ENCODE results near the gene DENND1A. TPM values are rescaled to one million over a fixed set of nuclear protein-coding genes. Genes with fewer than 3 reads are reported as not detected.

Gene DENND1A
- total and polyA plus RNA-seq, 2 of the 13 experiments (the other 11 are each of a cell fraction or from before 2014, with no cell fraction given) = 14.8 to 30.1 TPM

GRCh38 chr9:123475407-123475806 is 454.5 kb downstream of the DENND1A start:
- no TSS peak for BruUV-seq (replicated peaks)
- FAIRE-seq (no peak), ATAC-seq (no peak), DNase-seq (ENCODE audit: low spot score) (no peak)
- TF ChIP-seq, protein P1, sequence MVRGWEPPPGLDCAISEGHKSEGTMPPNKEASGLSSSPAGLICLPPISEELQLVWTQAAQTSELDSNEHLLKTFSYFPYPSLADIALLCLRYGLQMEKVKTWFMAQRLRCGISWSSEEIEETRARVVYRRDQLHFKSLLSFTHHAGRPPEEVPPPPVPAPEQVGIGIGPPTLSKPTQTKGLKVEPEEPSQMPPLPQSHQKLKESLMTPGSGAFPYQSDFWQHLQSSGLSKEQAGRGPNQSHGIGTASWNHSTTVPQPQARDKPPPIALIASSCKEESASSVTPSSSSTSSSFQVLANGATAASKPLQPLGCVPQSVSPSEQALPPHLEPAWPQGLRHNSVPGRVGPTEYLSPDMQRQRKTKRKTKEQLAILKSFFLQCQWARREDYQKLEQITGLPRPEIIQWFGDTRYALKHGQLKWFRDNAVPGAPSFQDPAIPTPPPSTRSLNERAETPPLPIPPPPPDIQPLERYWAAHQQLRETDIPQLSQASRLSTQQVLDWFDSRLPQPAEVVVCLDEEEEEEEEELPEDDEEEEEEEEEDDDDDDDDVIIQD (CRISPR knock-in tag; IDR thresholded peaks at IDR 0.05; ENCODE audit: low read depth) = no peak
- TF ChIP-seq STAT5B (CRISPR knock-in tag; IDR thresholded peaks at IDR 0.05) = no peak
- CTCF ChIA-PET (ENCODE audit: low intra/inter-chr PET ratio, low total read pairs) = no interaction called here
- H3K4me1 ChIP-seq (ENCODE audit: insufficient read depth, low read length) = peaks cover 41% of the 10 kb centered on the region
- intact Hi-C loops (cut with micrococcal nuclease; ENCODE audit: unreplicated experiment) = no loop called here
- 95% methylated on average over 11 of the region's 11 CpGs for WGBS (ENCODE audit: low lambda C conversion rate)
- H3K36me3 ChIP-seq (replicated peaks in 1 of 2; ENCODE audit: control insufficient read depth in 1 of 2, insufficient read depth in 2 of 2, low read length in 2 of 2) = no peaks in the 10 kb centered on the region; a peak in 3 of 5 replicates
- H3K79me2 ChIP-seq (ENCODE audit: insufficient read depth, low read length) = no peaks in the 10 kb centered on the region
- H3K4me3 ChIP-seq (replicated peaks in 1 of 3; ENCODE audit: insufficient read depth in 1 of 3, low read depth in 2 of 3, low read length in 3 of 3) = no peak overlapping the region
- H3K9me3 ChIP-seq (ENCODE audit: low read length) = no peaks in the 10 kb centered on the region
- no peak overlapping the region for H3K4me2 ChIP-seq (ENCODE audit: low read depth, low read length)
- POLR2A ChIA-PET = no interaction called here
- H3K9ac ChIP-seq (ENCODE audit: insufficient read depth, low read depth, low read length) = no peak overlapping the region
- no peak overlapping the region for H2AFZ ChIP-seq (ENCODE audit: low read length)
- H3K27ac ChIP-seq (ENCODE audit: extremely low read length, insufficient read depth, low read length) = no peak overlapping the region
- H4K20me1 ChIP-seq (ENCODE audit: insufficient read depth, low read length) = no peaks in the 10 kb centered on the region
- in situ Hi-C loops (cut with HindIII; ENCODE audit: extremely low pct_ligation_motif_present, low pct_unique_long_range_greater_than_20kb) = no loop called here
- H3K27me3 ChIP-seq (ENCODE audit: control insufficient read depth in 1 of 2, insufficient read depth in 2 of 2, low read length in 2 of 2) = no peaks in the 10 kb centered on the region

DNA sequence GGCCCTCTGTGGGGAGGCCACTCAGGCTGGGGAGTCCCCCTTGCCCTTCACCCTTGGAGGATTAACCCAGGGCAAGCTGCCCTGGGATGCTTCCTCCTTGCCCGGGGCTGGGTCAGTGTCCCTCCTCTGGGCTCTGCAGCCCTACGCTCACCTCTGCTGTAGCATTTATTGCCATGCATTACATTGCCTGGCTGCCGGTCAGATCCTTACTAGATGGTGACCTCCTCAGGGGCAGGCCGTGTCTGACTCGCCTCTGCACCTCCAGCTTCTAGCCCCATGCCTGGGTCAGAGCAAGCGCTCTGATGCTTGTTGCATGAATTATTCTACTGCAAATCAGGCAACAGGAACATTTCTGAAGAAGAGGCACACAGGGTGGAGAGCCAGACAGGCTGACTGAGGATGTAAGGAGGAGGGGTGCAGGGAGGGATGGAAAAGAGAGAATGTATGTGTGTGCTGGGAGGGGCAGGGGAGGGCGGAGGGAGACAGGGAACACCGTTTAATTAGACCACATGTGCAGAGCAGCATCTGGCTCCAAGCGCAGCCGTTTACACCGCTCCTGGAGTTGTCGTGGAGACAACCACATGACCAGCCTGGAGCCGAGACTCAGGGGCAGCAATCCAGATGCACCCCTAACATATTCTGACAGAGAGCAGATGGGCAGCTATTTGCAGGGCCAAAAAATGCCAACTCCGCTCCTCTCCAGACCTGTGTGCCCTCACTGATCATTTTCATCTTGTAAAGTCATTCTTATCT is 456.9 kb downstream of the DENND1A start:
- Histone ChIP-seq H3K9ac (ENCODE audit: insufficient read depth, low read depth, low read length) (no peak overlapping the region), H4K20me1 (ENCODE audit: insufficient read depth, low read length) (no peaks in the 10 kb centered on the region), H3K27ac (ENCODE audit: extremely low read length, insufficient read depth, low read length) (no peak overlapping the region), H3K79me2 (ENCODE audit: insufficient read depth, low read length) (no peaks in the 10 kb centered on the region), H3K4me1 (ENCODE audit: insufficient read depth, low read length) (peaks cover 42% of the 10 kb centered on the region), H3K27me3 (ENCODE audit: control insufficient read depth in 1 of 2, insufficient read depth in 2 of 2, low read length in 2 of 2) (no peaks in the 10 kb centered on the region), H3K4me3 (replicated peaks in 1 of 3; ENCODE audit: insufficient read depth in 1 of 3, low read depth in 2 of 3, low read length in 3 of 3) (no peak overlapping the region), H2AFZ (ENCODE audit: low read length) (no peak overlapping the region), H3K9me3 (ENCODE audit: low read length) (no peaks in the 10 kb centered on the region), H3K36me3 (replicated peaks in 1 of 2; ENCODE audit: control insufficient read depth in 1 of 2, insufficient read depth in 2 of 2, low read length in 2 of 2) (no peaks in the 10 kb centered on the region; a peak in 2 of 5 replicates), H3K4me2 (ENCODE audit: low read depth, low read length) (no peak overlapping the region)
- ATAC-seq (no peak), DNase-seq (ENCODE audit: low spot score) (no peak), FAIRE-seq (no peak)
- no TSS peak for BruUV-seq (replicated peaks)
- WGBS (ENCODE audit: low lambda C conversion rate) = 97% methylated on average over 14 of the region's 14 CpGs
- in situ Hi-C loops (cut with HindIII; ENCODE audit: extremely low pct_ligation_motif_present, low pct_unique_long_range_greater_than_20kb) = no loop called here
- ChIA-PET CTCF (ENCODE audit: low intra/inter-chr PET ratio, low total read pairs) (no interaction called here), POLR2A (no interaction called here)
- intact Hi-C loops (cut with micrococcal nuclease; ENCODE audit: unreplicated experiment) = no loop called here
- TF ChIP-seq TCF7L2 (IDR thresholded peaks at IDR 0.05; ENCODE audit: low read depth, low read length) (no peak), ZNF678 (CRISPR knock-in tag; IDR thresholded peaks at IDR 0.05) (no peak), SMAD9 (CRISPR knock-in tag; IDR thresholded peaks at IDR 0.05) (no peak), MXD3 (CRISPR knock-in tag; IDR thresholded peaks at IDR 0.05) (no peak), ZSCAN21 (CRISPR knock-in tag; IDR thresholded peaks at IDR 0.05; ENCODE audit: borderline replicate concordance) (no peak), CENPBD1 (CRISPR knock-in tag; IDR thresholded peaks at IDR 0.05; ENCODE audit: borderline replicate concordance, low read depth) (no peak), SPEN (CRISPR knock-in tag; IDR thresholded peaks at IDR 0.05; ENCODE audit: low read depth) (no peak), ELF4 (CRISPR knock-in tag; IDR thresholded peaks at IDR 0.05; ENCODE audit: borderline replicate concordance) (no peak), ZNF564 (CRISPR knock-in tag; IDR thresholded peaks at IDR 0.05) (no peak)
- TF ChIP-seq, protein P2, sequence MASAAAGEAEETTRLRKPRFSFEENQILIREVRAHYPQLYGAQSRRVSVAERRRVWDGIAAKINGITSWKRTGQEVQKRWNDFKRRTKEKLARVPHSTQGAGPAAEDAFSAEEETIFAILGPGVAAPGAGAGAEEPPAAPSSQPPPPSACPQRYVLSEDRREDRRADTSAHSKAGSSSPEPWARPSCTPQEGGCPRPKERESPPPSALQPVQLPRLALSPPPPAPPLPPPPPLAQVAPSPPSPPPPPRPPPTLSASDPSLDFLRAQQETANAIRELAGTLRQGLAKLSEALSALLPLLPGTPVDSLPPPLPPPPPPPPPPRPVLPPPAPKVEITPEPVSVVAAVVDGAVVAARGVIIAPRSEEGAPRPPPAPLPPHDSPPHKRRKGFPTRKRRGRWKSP (CRISPR knock-in tag; IDR thresholded peaks at IDR 0.05) = no peak
- TF ChIP-seq, protein P3, sequence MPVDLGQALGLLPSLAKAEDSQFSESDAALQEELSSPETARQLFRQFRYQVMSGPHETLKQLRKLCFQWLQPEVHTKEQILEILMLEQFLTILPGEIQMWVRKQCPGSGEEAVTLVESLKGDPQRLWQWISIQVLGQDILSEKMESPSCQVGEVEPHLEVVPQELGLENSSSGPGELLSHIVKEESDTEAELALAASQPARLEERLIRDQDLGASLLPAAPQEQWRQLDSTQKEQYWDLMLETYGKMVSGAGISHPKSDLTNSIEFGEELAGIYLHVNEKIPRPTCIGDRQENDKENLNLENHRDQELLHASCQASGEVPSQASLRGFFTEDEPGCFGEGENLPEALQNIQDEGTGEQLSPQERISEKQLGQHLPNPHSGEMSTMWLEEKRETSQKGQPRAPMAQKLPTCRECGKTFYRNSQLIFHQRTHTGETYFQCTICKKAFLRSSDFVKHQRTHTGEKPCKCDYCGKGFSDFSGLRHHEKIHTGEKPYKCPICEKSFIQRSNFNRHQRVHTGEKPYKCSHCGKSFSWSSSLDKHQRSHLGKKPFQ (CRISPR knock-in tag; IDR thresholded peaks at IDR 0.05; ENCODE audit: insufficient replicate concordance) = no peak
